Activated T-cell treated with anti-CD3 and anti-CD28 coated beads, Interleukin-2, amount 50 U/mL, for 4 hours (primary cell): ENCODE results near the gene ADAM8. TPM values are rescaled to one million over a fixed set of nuclear protein-coding genes. Genes with fewer than 3 reads are reported as not detected.
A peak's percentile ranks its signal among the peaks of the same experiment; 100 is the strongest.
"Not testable (repeated sequence)": the region's sequence is repeated elsewhere in the genome, so short reads cannot be mapped to it uniquely, and the experiment has no call there.

Experiments
- ATAC-seq, 2 donors: fragments of 200-7000 bp; cut with Tn5 transposase; one replicate each; pipeline ENCODE4 v1.10.0; 2021
- DNase-seq: peaks from one replicate; pipeline ENCODE4 v3.0.0-alpha.2; 2020
- H3K27me3 Mint-ChIP-seq: one replicate; pipeline ENCODE4 v1.8.0; 2021; ENCODE audit warnings: low read depth, mixed read lengths
- H3K36me3 Mint-ChIP-seq: one replicate; pipeline ENCODE4 v1.8.0; 2022; ENCODE audit warnings: mixed read lengths; ENCODE audit not compliant: insufficient read depth
- H3K4me1 Mint-ChIP-seq: one replicate; pipeline ENCODE4 v1.8.0; 2021; ENCODE audit warnings: low read depth, mixed read lengths
- H3K4me3 Mint-ChIP-seq: one replicate; pipeline ENCODE4 v1.8.0; 2021; ENCODE audit warnings: mild to moderate bottlenecking, moderate library complexity, mixed read lengths
- H3K9me3 Mint-ChIP-seq: one replicate; pipeline ENCODE4 v1.8.0; 2021; ENCODE audit warnings: mixed read lengths
- total RNA-seq, 3 donors: library from RNA; stranded (reverse); gene quantifications; one replicate each; pipeline ENCODE4 v1.2.1, GENCODE V29; 2021

Gene ADAM8
- 10 to 100 TPM; 62.8 to 72.7 (median 70.7) TPM for total RNA-seq

- ATAC-seq, result peak; percentile 46 to 55
- Mint-ChIP-seq H3K9me3 (no peaks in the 10 kb centered on the region), H3K36me3 (no peaks in the 10 kb centered on the region), H3K27me3 (no peaks in the 10 kb centered on the region), H3K4me1 (peaks cover 32% of the 10 kb centered on the region), H3K4me3 (peak within 1 kb of the TSS; percentile 89)
- DNase-seq, result peak; percentile 65
Measured at GRCh38 chr10:133276435-133277201, at the start of gene ADAM8. TSS of gene ADAM8 (minus strand) at chr10:133276868. CDS start at chr10:133276817, 51 bp downstream.

DNA sequence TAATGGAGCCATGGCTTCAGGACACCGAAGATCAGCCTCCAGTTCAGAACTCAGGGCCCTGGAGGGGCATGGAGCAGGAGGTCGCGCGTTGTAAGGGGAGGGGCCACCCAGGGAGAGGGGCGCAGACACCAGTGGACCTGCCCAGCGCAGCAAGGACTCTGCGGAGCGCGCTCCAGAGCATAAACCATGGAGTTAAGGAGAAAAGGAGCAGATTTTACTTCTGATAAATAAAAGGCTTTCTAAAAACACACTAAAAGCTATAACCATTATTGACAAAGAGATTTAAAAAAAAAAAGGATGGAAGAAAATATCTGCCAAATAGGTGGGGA, 49.5 kb upstream of the ADAM8 start:
- no peaks in the 10 kb centered on the region for H3K9me3 Mint-ChIP-seq
- peaks cover 37% of the 10 kb centered on the region for H3K27me3 Mint-ChIP-seq
- ATAC-seq (no peak), DNase-seq (no peak)
- no peaks in the 10 kb centered on the region for H3K36me3 Mint-ChIP-seq
- H3K4me1 Mint-ChIP-seq, result peaks cover 8% of the 10 kb centered on the region
- peak overlapping the region; percentile 35 for H3K4me3 Mint-ChIP-seq

- ATAC-seq, result peak in 1 of 2 donors; percentile 40
- no peak for DNase-seq
- Mint-ChIP-seq H3K9me3 (no peaks in the 10 kb centered on the region), H3K4me3 (peak overlapping the region; percentile 75), H3K27me3 (peaks cover 37% of the 10 kb centered on the region), H3K36me3 (no peaks in the 10 kb centered on the region), H3K4me1 (peaks cover 8% of the 10 kb centered on the region)
Measured at GRCh38 chr10:133325440-133326222, 49.0 kb upstream of the ADAM8 start.

DNA sequence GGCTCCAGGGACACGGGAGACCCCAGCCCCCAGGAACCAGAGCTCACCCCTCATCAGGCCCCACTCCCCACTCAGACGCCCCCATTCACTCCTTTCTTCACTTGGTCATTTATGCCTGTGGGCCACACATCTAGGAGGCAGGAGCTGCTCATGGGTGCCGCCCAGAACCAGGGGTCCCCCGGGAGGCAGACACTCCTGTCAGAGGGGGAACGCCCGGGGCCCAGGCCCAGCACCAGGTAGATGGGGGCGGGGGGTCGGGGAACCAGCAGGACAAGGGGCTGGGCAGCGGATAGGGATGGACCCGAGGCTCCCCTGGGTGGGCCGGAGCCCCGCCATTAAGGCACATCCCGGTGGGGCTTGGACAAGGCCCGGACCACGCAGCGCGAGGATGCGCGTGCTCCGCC, 48.2 kb upstream of the ADAM8 start:
- H3K4me1 Mint-ChIP-seq, result peaks cover 8% of the 10 kb centered on the region
- H3K4me3 Mint-ChIP-seq, result no peak overlapping the region
- H3K9me3 Mint-ChIP-seq, result no peaks in the 10 kb centered on the region
- no peaks in the 10 kb centered on the region for H3K36me3 Mint-ChIP-seq
- DNase-seq (no peak), ATAC-seq (no peak)
- H3K27me3 Mint-ChIP-seq, result peaks cover 39% of the 10 kb centered on the region

- DNase-seq, result peak; percentile 51
- no peak overlapping the region for H3K4me3 Mint-ChIP-seq
- peaks cover 7% of the 10 kb centered on the region for H3K4me1 Mint-ChIP-seq
- H3K9me3 Mint-ChIP-seq, result no peaks in the 10 kb centered on the region
- ATAC-seq, result peak; percentile 62 to 70
- no peaks in the 10 kb centered on the region for H3K36me3 Mint-ChIP-seq
- H3K27me3 Mint-ChIP-seq, result peaks cover 39% of the 10 kb centered on the region
Measured at GRCh38 chr10:133324198-133324792, 47.6 kb upstream of the ADAM8 start.

- not testable (repeated sequence) for ATAC-seq, DNase-seq, H3K4me1 Mint-ChIP-seq
Measured at GRCh38 chr10:133322064-133322709, 45.5 kb upstream of the ADAM8 start.

GRCh38 chr10:133320852-133321422, 44.3 kb upstream of the ADAM8 start:
- not testable (repeated sequence) for H3K4me3 Mint-ChIP-seq, H3K4me1 Mint-ChIP-seq, DNase-seq, ATAC-seq, H3K36me3 Mint-ChIP-seq, H3K9me3 Mint-ChIP-seq
- peaks cover 16% of the 10 kb centered on the region for H3K27me3 Mint-ChIP-seq

More at GRCh38 chr10:133322064-133322709, 45.5 kb upstream of the ADAM8 start:
- not testable (repeated sequence) for H3K4me3 Mint-ChIP-seq, H3K9me3 Mint-ChIP-seq, H3K36me3 Mint-ChIP-seq
- peaks cover 26% of the 10 kb centered on the region for H3K27me3 Mint-ChIP-seq

- peaks cover 6% of the 10 kb centered on the region for H3K4me1 Mint-ChIP-seq
- H3K36me3 Mint-ChIP-seq, result no peaks in the 10 kb centered on the region
- peak; percentile 86 to 88 for ATAC-seq
- H3K4me3 Mint-ChIP-seq, result peak overlapping the region; percentile 64
- peaks cover 14% of the 10 kb centered on the region for H3K27me3 Mint-ChIP-seq
- peak; percentile 58 for DNase-seq
- no peaks in the 10 kb centered on the region for H3K9me3 Mint-ChIP-seq
Measured at GRCh38 chr10:133318494-133319127, 41.9 kb upstream of the ADAM8 start.

- ATAC-seq (no peak), DNase-seq (no peak)
- no peak overlapping the region for H3K4me3 Mint-ChIP-seq
- peaks cover 4% of the 10 kb centered on the region for H3K36me3 Mint-ChIP-seq
- peaks cover 12% of the 10 kb centered on the region for H3K27me3 Mint-ChIP-seq
- peaks cover 6% of the 10 kb centered on the region for H3K4me1 Mint-ChIP-seq
- no peaks in the 10 kb centered on the region for H3K9me3 Mint-ChIP-seq
Measured at GRCh38 chr10:133316732-133317131, 40.1 kb upstream of the ADAM8 start.

DNA sequence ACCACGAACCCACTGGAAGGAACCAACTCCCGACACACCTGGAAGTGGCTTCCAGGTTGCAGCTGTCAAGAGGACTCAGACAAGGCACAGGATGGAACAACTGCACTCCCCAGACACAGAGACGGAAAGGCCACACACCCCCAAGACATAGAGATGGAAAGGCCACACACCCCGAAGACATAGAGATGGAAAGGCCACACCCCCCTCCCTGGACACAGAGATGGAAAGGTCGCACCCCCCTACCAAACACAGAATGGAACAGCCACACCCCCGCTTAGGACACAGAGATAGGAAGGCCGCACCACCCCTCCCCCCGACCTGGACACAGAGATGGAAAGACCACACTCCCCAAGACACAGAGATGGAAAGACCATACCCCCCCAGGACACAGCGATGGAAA, 39.6 kb upstream of the ADAM8 start:
- Mint-ChIP-seq H3K4me1 (peaks cover 6% of the 10 kb centered on the region), H3K4me3 (no peak overlapping the region), H3K36me3 (peaks cover 4% of the 10 kb centered on the region), H3K27me3 (peaks cover 12% of the 10 kb centered on the region), H3K9me3 (no peaks in the 10 kb centered on the region)
- DNase-seq (no peak), ATAC-seq (no peak)

DNA sequence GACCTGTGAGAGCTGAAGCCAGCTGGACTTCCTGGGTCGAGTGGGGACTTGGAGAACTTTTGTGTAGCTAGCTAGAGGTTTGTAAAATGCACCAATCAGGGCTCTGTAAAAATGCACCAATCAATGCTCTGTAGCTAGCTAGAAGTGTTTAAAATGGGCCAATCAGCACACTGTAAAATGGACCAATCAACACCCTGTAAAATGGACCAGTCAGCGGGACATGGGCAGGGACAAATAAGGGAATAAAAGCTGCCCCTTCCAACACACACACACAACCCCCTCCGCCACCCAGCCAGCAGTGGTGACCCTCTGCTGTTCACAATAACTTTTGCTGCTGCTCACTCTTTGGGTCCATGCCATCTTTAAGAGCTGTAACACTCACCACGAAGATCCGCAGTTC, 39.2 kb upstream of the ADAM8 start:
- no peaks in the 10 kb centered on the region for H3K9me3 Mint-ChIP-seq
- H3K27me3 Mint-ChIP-seq, result peaks cover 12% of the 10 kb centered on the region
- no peak for ATAC-seq
- H3K4me3 Mint-ChIP-seq, result no peak overlapping the region
- H3K36me3 Mint-ChIP-seq, result peaks cover 4% of the 10 kb centered on the region
- H3K4me1 Mint-ChIP-seq, result peaks cover 6% of the 10 kb centered on the region
- no peak for DNase-seq

- H3K4me3 Mint-ChIP-seq, result no peak overlapping the region
- peaks cover 7% of the 10 kb centered on the region for H3K27me3 Mint-ChIP-seq
- DNase-seq (no peak), ATAC-seq (no peak)
- no peaks in the 10 kb centered on the region for H3K9me3 Mint-ChIP-seq
- H3K4me1 Mint-ChIP-seq, result peaks cover 6% of the 10 kb centered on the region
- H3K36me3 Mint-ChIP-seq, result peaks cover 8% of the 10 kb centered on the region
Measured at GRCh38 chr10:133314911-133315310, 38.2 kb upstream of the ADAM8 start.

DNA sequence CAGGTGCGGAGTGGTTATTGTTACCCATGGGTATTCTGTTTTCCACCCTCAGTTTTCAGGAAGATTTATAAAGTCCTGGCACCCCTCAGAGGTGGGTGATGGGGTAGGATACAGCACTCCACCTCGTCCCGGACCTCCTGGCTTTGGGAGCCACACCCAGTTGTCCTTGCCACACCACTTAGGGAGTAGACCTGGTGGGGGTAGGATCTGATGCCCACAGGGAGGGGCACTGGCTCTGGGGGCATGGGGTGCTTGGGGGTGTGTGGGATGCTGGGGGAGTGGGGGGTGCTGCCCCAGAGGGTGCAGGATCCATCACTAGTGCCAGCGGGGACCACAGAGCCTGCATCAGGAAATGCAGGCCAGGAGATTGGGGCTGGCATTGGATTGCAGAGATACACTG, 36.5 kb upstream of the ADAM8 start:
- peaks cover 8% of the 10 kb centered on the region for H3K36me3 Mint-ChIP-seq
- no peak overlapping the region for H3K4me3 Mint-ChIP-seq
- no peaks in the 10 kb centered on the region for H3K27me3 Mint-ChIP-seq
- no peak for DNase-seq
- H3K9me3 Mint-ChIP-seq, result no peaks in the 10 kb centered on the region
- no peaks in the 10 kb centered on the region for H3K4me1 Mint-ChIP-seq
- no peak for ATAC-seq
